Fibroblast of villous mesenchyme (primary cell): ENCODE measurements around the gene UTP18. TPM values are rescaled to one million over a fixed set of nuclear protein-coding genes. Genes with fewer than 3 reads are reported as not detected.

Source experiments
- DNase-seq: peaks from one replicate; pipeline ENCODE4 v3.0.0-alpha.2; 2010; ENCODE audit warnings: low read depth
- H3K4me3 ChIP-seq: 2 replicates; pipeline ENCODE4 v1.5.1; 2011; ENCODE audit warnings: low read depth, mild to moderate bottlenecking, low read length
- CTCF ChIP-seq: IDR thresholded peaks from 2 replicates; pipeline ENCODE4 v1.5.1; 2012; ENCODE audit warnings: low read depth, mild to moderate bottlenecking, low read length; ENCODE audit not compliant: insufficient read depth
- total RNA-seq: library from RNA; depleted of rRNA; stranded (reverse); fragments of >200 nt; gene quantifications from 2 replicates; pipeline ENCODE4 v1.2.3, GENCODE V29; 2012

UTP18 gene
- total RNA-seq, 1 donor: 44.0 TPM

DNA sequence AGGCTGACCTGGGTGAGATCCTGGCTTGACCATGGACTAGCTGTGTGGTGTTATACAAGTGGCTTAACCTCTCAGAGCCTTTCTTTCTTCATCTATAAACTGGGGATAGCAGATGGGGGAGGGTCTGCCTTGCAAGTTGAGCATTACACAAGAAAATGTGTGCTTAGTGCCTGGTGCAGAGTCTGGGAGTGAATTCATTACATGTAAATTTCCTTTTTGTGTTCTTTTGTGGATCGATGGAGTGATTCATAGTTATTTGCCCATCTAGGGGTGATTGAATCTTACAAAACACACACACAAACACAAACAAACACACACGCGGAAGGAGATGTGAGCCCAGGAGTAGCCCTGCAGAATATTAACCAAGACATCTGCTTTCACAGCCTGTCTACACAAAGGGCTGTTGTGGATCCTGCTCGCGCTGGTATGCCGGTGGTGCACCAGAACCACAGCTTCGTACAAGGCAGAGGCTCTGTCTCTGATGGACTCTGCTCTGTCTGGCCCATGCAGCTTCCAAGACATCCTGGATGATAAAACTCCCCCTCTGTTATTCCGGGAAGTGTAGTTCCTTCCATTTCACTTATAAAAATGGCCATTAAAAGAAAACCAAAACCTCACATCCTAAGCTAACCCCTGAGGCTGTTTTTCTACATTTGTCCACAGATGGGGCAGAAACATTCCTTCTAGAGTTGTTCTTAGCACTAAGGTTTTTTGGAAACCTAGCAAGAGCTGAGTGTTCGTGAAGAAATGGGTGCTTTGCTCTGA, 86.1 kb downstream of the UTP18 start:
- no peak for TF ChIP-seq CTCF
- no peak for DNase-seq
- no peak overlapping the region for H3K4me3 ChIP-seq

Other genes starting within 250 kb of the UTP18 start
- 75.4 and 94.6 TPM in 2 replicates for gene SPAG9, start 139.7 kb upstream of the UTP18 start, total RNA-seq
- 82.1 and 105 TPM in 2 replicates for gene NME1, start 107.0 kb upstream of the UTP18 start, total RNA-seq
- 438 and 486 TPM in 2 replicates for gene NME2, start 94.1 kb upstream of the UTP18 start, total RNA-seq
- gene MBTD1, start 497 bp upstream of the UTP18 start, total RNA-seq: 9.7 and 15.1 TPM in 2 replicates